Fibroblast of skin of abdomen (primary cell): ENCODE measurements around the gene IGFBP1.

Experiments
- DNase-seq: peaks from one replicate; pipeline ENCODE4 v3.0.0-alpha.2; 2013

IGFBP1 gene

DNA sequence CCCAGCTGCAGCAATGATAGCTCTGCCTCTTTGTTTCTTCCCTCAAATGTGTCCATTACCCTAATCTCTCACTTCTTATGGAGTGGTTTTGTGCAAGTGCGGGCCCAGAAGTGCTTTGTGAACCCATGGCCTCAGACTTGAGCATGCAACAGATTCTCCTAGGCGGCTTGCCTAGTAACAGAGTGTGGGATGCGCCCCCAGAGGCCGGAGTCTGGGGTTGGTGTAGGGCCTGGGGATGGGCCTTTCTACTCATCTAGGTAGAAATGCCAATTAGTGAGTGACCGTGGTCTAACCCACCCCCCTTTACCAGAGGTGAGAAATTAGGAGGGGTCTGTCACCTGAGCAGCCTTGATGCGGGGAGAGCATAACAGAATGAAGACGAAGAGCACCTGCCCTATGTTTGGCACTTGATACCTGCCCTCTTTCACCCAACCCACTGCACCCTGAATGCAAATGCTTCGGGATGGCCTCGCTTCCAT, 7.0 kb upstream of the IGFBP1 start:
- DNase-seq, result no peak

GRCh38 chr7:45881759-45882464, 6.4 kb upstream of the IGFBP1 start:
- peak; percentile 39 for DNase-seq

- DNase-seq, result no peak
These were observed 5.8 kb upstream of the IGFBP1 start for GRCh38 chr7:45882465-45882810.

DNA sequence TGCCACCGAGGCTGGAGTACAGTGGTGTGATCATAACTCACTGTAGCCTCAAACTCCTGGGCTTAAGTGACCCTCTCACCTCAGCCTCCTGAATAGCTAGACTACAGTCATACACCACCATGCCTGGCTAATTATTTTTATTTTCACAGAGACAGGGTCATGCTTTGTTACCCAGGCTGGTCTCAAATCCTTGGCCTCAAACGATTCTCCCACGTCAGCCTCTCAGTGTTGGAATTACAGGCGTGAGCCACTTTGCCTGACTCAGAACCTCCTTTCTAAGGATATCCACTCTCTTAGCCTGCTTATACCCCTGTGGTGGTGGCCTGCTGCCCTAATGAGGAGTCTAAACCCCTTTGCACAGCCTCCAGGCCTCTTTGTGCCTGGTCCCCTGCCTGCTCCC, 4.2 kb upstream of the IGFBP1 start:
- DNase-seq, result no peak

- no peak for DNase-seq
These were observed 2.9 kb upstream of the IGFBP1 start for GRCh38 chr7:45885264-45885882.

GRCh38 chr7:45886931-45887667, 1.2 kb upstream of the IGFBP1 start:
- no peak for DNase-seq

GRCh38 chr7:45888993-45889366, 692 bp downstream of the IGFBP1 start:
- no peak for DNase-seq

DNA sequence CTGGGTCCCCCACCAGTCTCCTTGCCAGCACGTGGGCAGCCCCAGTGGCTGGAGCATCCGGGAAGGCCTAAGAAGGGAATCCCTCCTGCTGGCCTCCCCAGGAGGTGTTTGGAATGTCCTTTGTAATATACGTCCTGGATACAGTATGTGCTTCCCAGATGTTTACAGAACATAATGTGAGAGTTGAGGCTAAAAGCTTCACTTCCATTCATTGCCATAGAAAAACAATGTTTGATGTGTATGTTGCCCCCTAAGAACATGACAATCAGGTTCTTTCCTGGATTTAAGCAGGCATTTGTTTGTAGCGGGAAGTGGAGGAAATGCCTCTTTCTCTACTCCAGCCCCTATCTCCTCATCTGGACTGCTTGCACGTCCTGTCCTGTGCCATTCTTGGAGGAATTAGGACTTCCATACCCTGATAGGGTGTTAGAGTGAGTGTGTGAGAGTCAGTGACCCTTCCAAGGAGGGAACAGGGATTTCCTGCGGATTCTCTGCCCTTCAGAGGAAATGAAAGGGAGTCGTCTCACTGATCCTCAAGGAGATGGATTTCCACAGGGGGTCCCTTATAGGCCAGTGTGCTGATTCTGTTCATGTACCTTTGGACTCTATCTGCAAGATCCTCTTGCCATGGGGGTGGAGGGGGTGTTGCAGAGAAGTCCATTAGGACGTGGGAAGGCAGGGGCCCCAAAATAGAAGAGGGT, 1.2 kb downstream of the IGFBP1 start:
- DNase-seq, result no peak

DNA sequence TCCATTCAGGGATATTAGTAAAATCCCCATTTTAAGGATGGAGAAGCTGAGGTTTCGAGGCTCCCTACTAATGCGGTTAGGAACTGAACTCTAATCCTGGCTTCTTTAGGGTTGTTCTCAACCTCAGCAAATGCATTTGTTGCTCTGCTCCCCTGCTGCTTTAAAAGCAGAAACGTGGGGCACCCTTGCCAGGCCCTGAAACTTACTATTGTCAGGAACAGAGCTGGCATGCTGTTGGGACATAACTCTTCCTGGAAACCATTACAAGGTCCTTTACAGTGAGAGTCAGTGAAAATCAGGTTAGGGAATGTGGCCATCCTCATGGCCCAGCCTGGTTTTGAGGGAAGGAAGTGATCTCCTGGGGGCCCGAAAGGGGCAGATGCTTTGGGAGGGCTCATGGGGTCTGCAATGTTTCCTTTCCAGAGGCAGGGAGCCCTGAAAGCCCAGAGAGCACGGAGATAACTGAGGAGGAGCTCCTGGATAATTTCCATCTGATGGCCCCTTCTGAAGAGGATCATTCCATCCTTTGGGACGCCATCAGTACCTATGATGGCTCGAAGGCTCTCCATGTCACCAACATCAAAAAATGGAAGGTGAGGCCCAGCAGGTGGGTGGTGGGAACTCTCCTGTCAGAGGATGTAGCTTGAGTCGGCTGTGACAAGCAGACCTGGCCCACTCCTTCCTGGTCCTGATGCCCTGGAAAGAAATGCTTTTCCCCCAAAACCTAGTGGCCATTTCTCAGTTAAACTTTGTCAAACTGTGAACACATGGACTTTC, 2.0 kb downstream of the IGFBP1 start:
- DNase-seq, result no peak

DNA sequence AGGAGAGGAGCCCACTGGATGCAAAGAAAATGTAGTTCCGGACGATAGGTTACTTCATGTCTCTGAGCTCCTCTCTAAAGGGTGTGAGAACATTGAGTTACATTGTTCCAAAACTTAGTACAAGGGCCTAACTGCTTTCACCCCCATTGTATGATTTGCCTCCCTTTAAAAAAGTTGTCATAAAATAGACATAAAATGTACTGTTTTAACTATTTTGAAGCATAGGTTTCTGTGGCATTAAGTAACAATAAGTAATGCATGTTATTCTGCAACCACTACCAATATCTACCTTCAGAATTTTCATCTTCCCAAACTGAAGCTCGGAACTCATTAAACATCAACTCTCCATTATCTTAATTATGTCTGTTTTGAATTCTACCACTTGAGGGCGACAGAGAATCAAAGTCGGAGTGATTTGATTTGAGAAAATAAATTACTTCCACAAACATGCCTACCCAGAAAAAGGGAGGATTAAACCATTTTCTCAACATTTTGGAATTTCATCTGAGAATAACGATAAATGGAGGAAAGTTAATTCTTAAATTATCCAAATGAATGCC, 2.7 kb downstream of the IGFBP1 start:
- peak; percentile 51 for DNase-seq

DNA sequence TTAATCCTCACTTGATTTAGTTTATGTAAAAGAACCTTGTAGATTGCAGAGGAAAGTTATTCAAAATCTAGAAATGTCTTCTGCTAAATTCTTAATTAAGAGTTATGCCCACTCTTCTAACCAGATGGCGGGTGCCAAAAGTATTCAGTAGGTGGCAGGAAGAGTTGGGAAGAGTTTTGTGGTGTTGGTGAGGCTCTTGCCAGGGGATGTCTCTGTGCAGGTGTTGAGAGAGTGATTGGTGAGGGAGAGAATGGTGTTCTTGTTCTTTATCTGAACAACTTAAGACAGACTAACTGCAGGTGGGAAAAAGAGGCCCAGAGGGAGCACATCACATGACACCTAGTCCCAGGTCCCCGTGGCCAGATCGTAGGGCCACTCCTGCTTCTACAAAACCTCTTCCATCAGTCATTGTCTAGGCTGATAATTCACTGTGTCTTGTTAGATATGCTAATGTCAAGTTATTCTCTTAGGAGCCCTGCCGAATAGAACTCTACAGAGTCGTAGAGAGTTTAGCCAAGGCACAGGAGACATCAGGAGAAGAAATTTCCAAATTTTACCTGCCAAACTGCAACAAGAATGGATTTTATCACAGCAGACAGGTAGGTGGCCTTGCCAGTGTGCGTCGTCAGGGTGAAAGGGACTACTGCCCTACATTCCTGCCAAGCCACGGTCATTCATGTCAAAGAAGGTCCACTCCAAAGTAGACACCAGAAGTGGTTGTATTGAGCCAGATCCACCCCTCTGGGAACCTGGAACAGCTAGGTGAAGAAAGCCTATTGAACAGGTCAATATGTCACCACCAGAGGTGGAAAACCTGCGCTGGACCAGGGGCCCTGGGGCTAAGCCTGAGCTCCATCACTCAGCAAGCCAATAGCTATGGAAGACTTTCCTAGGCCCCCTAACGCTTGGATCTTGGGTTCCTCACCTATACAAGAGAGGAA, 3.4 kb downstream of the IGFBP1 start:
- DNase-seq, result no peak

DNA sequence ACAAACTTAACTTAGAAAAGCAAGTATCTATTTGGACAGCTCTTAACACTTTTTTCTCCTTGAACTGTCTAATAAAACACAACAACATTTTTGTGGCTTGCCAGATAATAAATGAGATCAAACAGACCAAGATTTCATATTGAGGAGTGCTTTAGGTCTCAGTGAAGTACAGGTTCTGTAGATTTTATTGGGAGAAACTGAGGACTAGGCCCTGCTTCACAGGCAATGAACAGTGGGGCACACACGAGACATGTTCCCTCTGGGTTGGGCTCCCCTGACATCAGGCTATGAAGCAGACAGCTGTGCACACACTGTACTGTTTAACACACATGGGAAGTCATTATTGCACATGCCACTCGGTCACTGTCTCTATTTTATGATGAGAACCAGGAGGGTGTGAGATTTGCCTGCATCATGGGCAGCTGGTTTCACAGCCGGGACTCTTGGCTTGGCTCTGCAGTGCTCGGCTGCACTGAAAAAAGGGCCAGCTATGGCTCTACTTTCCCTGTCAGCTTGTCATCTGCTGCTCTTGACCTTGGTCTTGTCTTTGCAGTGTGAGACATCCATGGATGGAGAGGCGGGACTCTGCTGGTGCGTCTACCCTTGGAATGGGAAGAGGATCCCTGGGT, 4.2 kb downstream of the IGFBP1 start:
- DNase-seq, result no peak

DNA sequence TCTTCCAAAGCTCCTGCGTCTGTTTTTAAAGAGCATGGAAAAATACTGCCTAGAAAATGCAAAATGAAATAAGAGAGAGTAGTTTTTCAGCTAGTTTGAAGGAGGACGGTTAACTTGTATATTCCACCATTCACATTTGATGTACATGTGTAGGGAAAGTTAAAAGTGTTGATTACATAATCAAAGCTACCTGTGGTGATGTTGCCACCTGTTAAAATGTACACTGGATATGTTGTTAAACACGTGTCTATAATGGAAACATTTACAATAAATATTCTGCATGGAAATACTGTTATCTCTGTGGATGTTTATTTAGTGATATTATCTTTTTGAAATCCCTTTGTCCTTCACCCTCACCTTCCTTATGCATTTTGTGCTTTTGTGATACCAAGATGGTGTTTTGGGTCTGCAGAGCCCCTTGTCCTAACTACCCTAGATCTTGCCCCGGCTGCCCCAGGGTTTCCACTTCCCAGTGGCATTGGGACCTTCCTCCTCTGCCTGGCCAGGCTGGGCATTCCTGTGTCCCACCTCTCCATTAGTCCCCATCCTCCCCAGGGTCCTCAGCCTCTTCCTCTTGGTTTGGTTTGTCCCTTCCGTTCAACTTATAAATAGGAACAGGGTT, 5.2 kb downstream of the IGFBP1 start:
- DNase-seq, result no peak

GRCh38 chr7:45893996-45894664, 5.8 kb downstream of the IGFBP1 start:
- DNase-seq, result no peak

GRCh38 chr7:45894665-45895062, 6.4 kb downstream of the IGFBP1 start:
- DNase-seq, result no peak

DNA sequence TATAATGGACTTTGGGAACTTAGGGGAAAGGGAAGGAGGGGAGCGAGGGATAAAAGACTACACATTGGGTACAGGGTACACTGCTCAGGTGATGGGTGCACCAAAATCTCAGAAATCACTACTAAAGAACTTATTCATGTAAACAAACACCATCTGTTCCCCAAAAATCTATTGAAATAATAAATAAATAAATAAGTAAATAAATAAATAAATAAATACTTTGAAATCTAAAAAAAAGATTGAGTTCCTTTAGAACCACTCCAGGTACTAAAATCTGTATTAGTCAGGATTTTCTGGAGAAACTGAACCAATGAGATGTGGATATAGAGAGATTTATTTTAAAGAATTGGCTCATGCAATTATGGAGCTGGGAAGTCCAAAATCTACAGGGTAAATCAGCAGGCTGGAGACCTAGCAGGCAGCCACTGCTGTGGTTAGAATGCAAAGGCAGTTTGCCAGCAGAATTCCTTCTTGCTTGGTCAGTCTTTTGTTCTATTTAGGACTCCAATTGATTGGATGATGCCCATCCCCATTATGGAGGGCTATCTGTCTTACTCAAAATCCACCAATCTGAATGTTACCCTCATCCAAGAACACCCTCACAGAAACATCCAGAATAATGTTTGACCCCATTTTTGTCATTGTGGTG, 8.9 kb downstream of the IGFBP1 start:
- DNase-seq, result peak; percentile 89

- peak; percentile 74 for DNase-seq
These were observed 9.9 kb downstream of the IGFBP1 start for GRCh38 chr7:45898222-45898621.

DNA sequence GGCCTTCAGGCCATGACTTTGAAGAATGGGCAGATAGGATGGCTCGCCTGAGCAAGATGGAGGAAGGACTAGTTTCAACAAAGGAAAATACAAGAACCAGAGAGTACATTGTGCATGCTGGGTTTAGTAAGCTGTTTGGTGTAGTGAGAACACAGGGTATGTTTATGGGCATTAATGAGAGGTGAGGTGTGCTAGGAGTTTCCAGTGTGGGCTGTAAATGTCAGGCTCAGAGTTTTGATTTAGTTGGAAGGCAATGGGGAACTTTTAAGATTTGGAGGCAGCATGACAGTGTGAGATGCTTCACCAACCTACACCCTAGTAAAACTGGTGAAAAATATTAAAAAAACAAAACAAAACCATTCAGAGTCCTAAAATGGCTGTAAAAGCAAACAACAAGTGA, 13.3 kb downstream of the IGFBP1 start:
- no peak for DNase-seq

- DNase-seq, result no peak
These were observed 14.5 kb downstream of the IGFBP1 start for GRCh38 chr7:45902820-45903219.
